ENCODE measurements around the gene C12orf50. TPM values are rescaled to one million over a fixed set of nuclear protein-coding genes. Genes with fewer than 3 reads are reported as not detected.
A peak's percentile ranks its signal among the peaks of the same experiment; 100 is the strongest.
"Not testable (repeated sequence)": the region's sequence is repeated elsewhere in the genome, so short reads cannot be mapped to it uniquely, and the experiment has no call there.

The C12orf50 gene
- under 1 TPM in 1 of 2 donors, not detected in 1; 0.29 TPM for total RNA-seq

- Mint-ChIP-seq H3K4me1 (no peaks in the 10 kb centered on the region), H3K27me3 (no peaks in the 10 kb centered on the region), H3K9me3 (no peaks in the 10 kb centered on the region), H3K27ac (no peak within 1 kb of the TSS), H3K36me3 (ENCODE audit: low read depth) (no peaks in the 10 kb centered on the region), H3K4me3 (no peak within 1 kb of the TSS)
- ATAC-seq (replicated peaks): no peak
These were observed at the start of gene C12orf50 for GRCh38 chr12:88029093-88029665. Gene C12orf50, minus strand, starts transcription at chr12:88029401. Its CDS starts 2,439 bp downstream, at chr12:88026962.

GRCh38 chr12:88067301-88067700, 38.1 kb upstream of the C12orf50 start:
- no peaks in the 10 kb centered on the region for H3K9me3 Mint-ChIP-seq
- H3K4me1 Mint-ChIP-seq: peaks cover 5% of the 10 kb centered on the region
- peaks cover 61% of the 10 kb centered on the region for H3K36me3 Mint-ChIP-seq (ENCODE audit: low read depth)
- ATAC-seq (replicated peaks): no peak
- no peak overlapping the region for H3K27ac Mint-ChIP-seq
- no peak overlapping the region for H3K4me3 Mint-ChIP-seq
- no peaks in the 10 kb centered on the region for H3K27me3 Mint-ChIP-seq

GRCh38 chr12:88063375-88063774, 34.2 kb upstream of the C12orf50 start:
- no peak overlapping the region for H3K27ac Mint-ChIP-seq
- H3K4me1 Mint-ChIP-seq: peaks cover 5% of the 10 kb centered on the region
- no peak for ATAC-seq (replicated peaks)
- H3K27me3 Mint-ChIP-seq: no peaks in the 10 kb centered on the region
- H3K4me3 Mint-ChIP-seq: no peak overlapping the region
- peaks cover 58% of the 10 kb centered on the region for H3K36me3 Mint-ChIP-seq (ENCODE audit: low read depth)
- H3K9me3 Mint-ChIP-seq: no peaks in the 10 kb centered on the region

GRCh38 chr12:88062474-88062873, 33.3 kb upstream of the C12orf50 start:
- Mint-ChIP-seq H3K4me3 (no peak overlapping the region), H3K36me3 (ENCODE audit: low read depth) (peaks cover 60% of the 10 kb centered on the region), H3K27ac (no peak overlapping the region), H3K4me1 (peaks cover 5% of the 10 kb centered on the region), H3K27me3 (no peaks in the 10 kb centered on the region), H3K9me3 (no peaks in the 10 kb centered on the region)
- ATAC-seq (replicated peaks): no peak

GRCh38 chr12:88058719-88059077, 29.5 kb upstream of the C12orf50 start:
- Mint-ChIP-seq H3K36me3 (ENCODE audit: low read depth) (peaks cover 69% of the 10 kb centered on the region), H3K4me3 (no peak overlapping the region), H3K27ac (peak overlapping the region; percentile 36), H3K27me3 (no peaks in the 10 kb centered on the region), H3K4me1 (peaks cover 5% of the 10 kb centered on the region), H3K9me3 (no peaks in the 10 kb centered on the region)
- no peak for ATAC-seq (replicated peaks)

- Mint-ChIP-seq H3K27ac (peak overlapping the region; percentile 36), H3K9me3 (no peaks in the 10 kb centered on the region), H3K4me1 (peaks cover under 1% of the 10 kb centered on the region), H3K27me3 (no peaks in the 10 kb centered on the region), H3K4me3 (no peak overlapping the region), H3K36me3 (ENCODE audit: low read depth) (peaks cover 69% of the 10 kb centered on the region)
- no peak for ATAC-seq (replicated peaks)
These were observed 29.0 kb upstream of the C12orf50 start for GRCh38 chr12:88057994-88058718.

- Mint-ChIP-seq H3K36me3 (ENCODE audit: low read depth) (peaks cover 67% of the 10 kb centered on the region), H3K9me3 (no peaks in the 10 kb centered on the region), H3K4me1 (no peaks in the 10 kb centered on the region), H3K27me3 (no peaks in the 10 kb centered on the region), H3K4me3 (no peak overlapping the region), H3K27ac (no peak overlapping the region)
- no peak for ATAC-seq (replicated peaks)
These were observed 27.4 kb upstream of the C12orf50 start for GRCh38 chr12:88056571-88056970.

- Mint-ChIP-seq H3K9me3 (no peaks in the 10 kb centered on the region), H3K36me3 (ENCODE audit: low read depth) (peaks cover 70% of the 10 kb centered on the region), H3K4me3 (no peak overlapping the region), H3K4me1 (no peaks in the 10 kb centered on the region), H3K27ac (no peak overlapping the region), H3K27me3 (no peaks in the 10 kb centered on the region)
- ATAC-seq (replicated peaks): peak; percentile 57
These were observed 23.5 kb upstream of the C12orf50 start for GRCh38 chr12:88052686-88053085.

- Mint-ChIP-seq H3K27me3 (no peaks in the 10 kb centered on the region), H3K27ac (no peak overlapping the region), H3K4me3 (no peak overlapping the region), H3K4me1 (peaks cover 6% of the 10 kb centered on the region), H3K9me3 (no peaks in the 10 kb centered on the region), H3K36me3 (ENCODE audit: low read depth) (peaks cover 85% of the 10 kb centered on the region)
- ATAC-seq (replicated peaks): no peak
These were observed 14.8 kb upstream of the C12orf50 start for GRCh38 chr12:88044035-88044434.

GRCh38 chr12:88037770-88038169, 8.6 kb upstream of the C12orf50 start:
- peak overlapping the region; percentile 48 for H3K27ac Mint-ChIP-seq
- H3K4me1 Mint-ChIP-seq: peaks cover 21% of the 10 kb centered on the region
- no peaks in the 10 kb centered on the region for H3K27me3 Mint-ChIP-seq

GRCh38 chr12:88036353-88036965, 7.3 kb upstream of the C12orf50 start:
- ATAC-seq (replicated peaks): no peak
- peak overlapping the region; percentile 91 for H3K4me3 Mint-ChIP-seq
- H3K27me3 Mint-ChIP-seq: no peaks in the 10 kb centered on the region
- H3K4me1 Mint-ChIP-seq: peaks cover 21% of the 10 kb centered on the region
- peak overlapping the region; percentile 91 for H3K27ac Mint-ChIP-seq
- H3K36me3 Mint-ChIP-seq (ENCODE audit: low read depth): peaks cover 49% of the 10 kb centered on the region
- no peaks in the 10 kb centered on the region for H3K9me3 Mint-ChIP-seq

More at GRCh38 chr12:88037770-88038169, 8.6 kb upstream of the C12orf50 start:
- H3K4me3 Mint-ChIP-seq: peak overlapping the region; percentile 91
- no peak for ATAC-seq (replicated peaks)
- no peaks in the 10 kb centered on the region for H3K9me3 Mint-ChIP-seq
- peaks cover 58% of the 10 kb centered on the region for H3K36me3 Mint-ChIP-seq (ENCODE audit: low read depth)

- Mint-ChIP-seq H3K36me3 (ENCODE audit: low read depth) (peaks cover 44% of the 10 kb centered on the region), H3K27me3 (no peaks in the 10 kb centered on the region), H3K4me1 (peaks cover 21% of the 10 kb centered on the region), H3K9me3 (no peaks in the 10 kb centered on the region), H3K4me3 (peak overlapping the region; percentile 91), H3K27ac (peak overlapping the region; percentile 91)
- ATAC-seq (replicated peaks): peak; percentile 23
These were observed 6.7 kb upstream of the C12orf50 start for GRCh38 chr12:88035907-88036289.

GRCh38 chr12:88035271-88035906, 6.2 kb upstream of the C12orf50 start:
- peaks cover 21% of the 10 kb centered on the region for H3K4me1 Mint-ChIP-seq
- no peaks in the 10 kb centered on the region for H3K9me3 Mint-ChIP-seq
- H3K4me3 Mint-ChIP-seq: peak overlapping the region; percentile 91
- peak overlapping the region; percentile 91 for H3K27ac Mint-ChIP-seq
- ATAC-seq (replicated peaks): peak; percentile 99
- peaks cover 39% of the 10 kb centered on the region for H3K36me3 Mint-ChIP-seq (ENCODE audit: low read depth)
- no peaks in the 10 kb centered on the region for H3K27me3 Mint-ChIP-seq

GRCh38 chr12:88031161-88031560, 2.0 kb upstream of the C12orf50 start:
- ATAC-seq (replicated peaks); H3K36me3 Mint-ChIP-seq (ENCODE audit: low read depth); H3K27ac Mint-ChIP-seq; H3K4me1 Mint-ChIP-seq; H3K9me3 Mint-ChIP-seq; H3K27me3 Mint-ChIP-seq; H3K4me3 Mint-ChIP-seq: not testable (repeated sequence)

GRCh38 chr12:88026196-88026595, 3.0 kb downstream of the C12orf50 start:
- no peaks in the 10 kb centered on the region for H3K36me3 Mint-ChIP-seq (ENCODE audit: low read depth)
- ATAC-seq (replicated peaks): no peak
- H3K27me3 Mint-ChIP-seq: peaks cover 3% of the 10 kb centered on the region
- H3K9me3 Mint-ChIP-seq: no peaks in the 10 kb centered on the region
- no peak overlapping the region for H3K27ac Mint-ChIP-seq
- H3K4me3 Mint-ChIP-seq: no peak overlapping the region
- H3K4me1 Mint-ChIP-seq: no peaks in the 10 kb centered on the region
